ENCODE data around the gene COG2.

DNA sequence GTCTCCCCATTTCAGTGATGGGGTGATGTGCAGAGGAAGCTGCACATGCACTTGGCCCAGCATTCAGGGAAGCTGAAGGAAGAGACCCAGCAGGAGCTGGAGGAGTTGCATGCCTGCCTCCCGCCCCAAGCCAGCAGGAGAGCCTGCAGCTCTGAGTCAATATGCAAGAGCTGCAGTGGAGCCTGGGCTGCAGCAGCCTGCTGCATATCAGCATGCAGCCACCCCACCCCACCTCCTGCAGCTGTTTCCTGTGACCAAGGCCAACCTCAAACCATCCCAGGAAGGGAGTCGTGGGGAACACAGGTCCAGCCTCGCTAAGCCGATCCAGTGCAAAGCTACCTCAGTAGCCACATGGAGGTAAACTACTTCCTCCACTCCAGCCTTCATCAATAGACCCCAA lies 52.7 kb downstream of the COG2 start:
- TF ChIP-seq POLR2A (IDR thresholded peaks at IDR 0.05; ENCODE audit: low read length) (no peak), GATA1 (IDR thresholded peaks at IDR 0.05; ENCODE audit: low read depth, low read length) (no peak)

All from erythroblast (primary cell).